K562 (cell line): ENCODE measurements around the gene MTG2. TPM values are rescaled to one million over a fixed set of nuclear protein-coding genes. Genes with fewer than 3 reads are reported as not detected.

Experiments used
- ATAC-seq: fragments of 200-7000 bp; cut with Tn5 transposase; 3 replicates; pipeline ENCODE4 v1.9.1; 2020; ENCODE audit warnings: moderate library complexity
- BruUV-seq: library from RNA; stranded (reverse); fragments of 400-500 nt; replicated peaks from 2 replicates; lab custom pipeline; 2021; lab: Mats Ljungman, UMichigan
- CTCF ChIA-PET: fragments of 300-600 bp; formaldehyde crosslinking; extraction: SDS; loops from one replicate; lab custom pipeline; 2021; ENCODE audit warnings: low intra/inter-chr PET ratio; lab: Yijun Ruan, JAX
- POLR2A ChIA-PET: fragments of 300-600, 350-650 bp; sonication (Branson Sonifier 250); formaldehyde crosslinking; extraction: SDS; loops from one replicate; lab custom pipeline; 2021; ENCODE audit warnings: antibody characterized with exemption, inconsistent platforms; lab: Yijun Ruan, JAX
- DNase-seq, 4 experiments: peaks; one replicate each; pipeline versions ENCODE4 v3.0.0 to v3.0.0-alpha.2; 2011 to 2018; ENCODE audit warnings: low spot score in 3 of 4, mixed read lengths in 3 of 4; ENCODE audit errors: extremely low read depth in 1 of 4
- FAIRE-seq: peaks from 2 replicates; lab custom pipeline; 2011; peaks lifted over from hg19 to GRCh38; lab: Jason Lieb, UNC
- H2AFZ ChIP-seq: 2 replicates; pipeline ENCODE4 v1.6.0; 2011; ENCODE audit warnings: low read depth, low read length, control low read depth, inconsistent platforms
- H3K27ac ChIP-seq: fragments of 200-600 bp; 3 replicates; pipeline ENCODE4 v1.8.0; 2011; ENCODE audit warnings: low read depth, mild to moderate bottlenecking, control low read depth, inconsistent platforms, low read length, moderate library complexity, mixed read lengths; ENCODE audit errors: extremely low read depth
- H3K27me3 ChIP-seq, 2 experiments: fragments of 300-600 bp in 1 of 2; 2 replicates in 1 of 2; 3 replicates in 1 of 2; pipeline versions ENCODE4 v1.6.0 to v1.8.0; 2011; ENCODE audit warnings: inconsistent platforms in 2 of 2, low read length in 2 of 2, mild to moderate bottlenecking in 1 of 2, mixed read lengths in 1 of 2, moderate library complexity in 1 of 2; ENCODE audit not compliant: control insufficient read depth in 2 of 2, insufficient read depth in 2 of 2
- H3K36me3 ChIP-seq: fragments of 300-600 bp; 3 replicates; pipeline ENCODE4 v1.8.0; 2011; ENCODE audit warnings: mild to moderate bottlenecking, low read length, inconsistent platforms; ENCODE audit not compliant: control insufficient read depth, insufficient read depth
- H3K4me1 ChIP-seq, 2 experiments: fragments of 200-600 bp in 1 of 2; replicated peaks in 1 of 2; 2 replicates in 1 of 2; 3 replicates in 1 of 2; pipeline versions ENCODE4 v1.5.1 to v1.8.0; 2011; ENCODE audit warnings: inconsistent platforms in 2 of 2, low read length in 2 of 2, mild to moderate bottlenecking in 1 of 2, mixed read lengths in 1 of 2, moderate library complexity in 1 of 2; ENCODE audit not compliant: control insufficient read depth in 2 of 2, insufficient read depth in 2 of 2
- H3K4me2 ChIP-seq: 2 replicates; pipeline ENCODE4 v1.6.1; 2011; ENCODE audit warnings: low read length, control low read depth, inconsistent platforms, mixed read lengths; ENCODE audit not compliant: insufficient read depth
- H3K4me3 ChIP-seq: fragments of 200-600 bp; sonication (generic), shearing (Covaris generic); 2 replicates; pipeline ENCODE4 v1.5.1; 2016; ENCODE audit warnings: control low read depth, inconsistent platforms
- H3K79me2 ChIP-seq: fragments of 200-600 bp; 3 replicates; pipeline ENCODE4 v1.8.0; 2011; ENCODE audit warnings: low read length, inconsistent platforms; ENCODE audit not compliant: control insufficient read depth, insufficient read depth
- H3K9ac ChIP-seq, 2 experiments: 2 replicates each; pipeline versions ENCODE4 v1.6.0 to v1.6.1; 2011; ENCODE audit warnings: low read depth in 2 of 2, low read length in 2 of 2, control low read depth in 1 of 2, inconsistent platforms in 1 of 2, mild to moderate bottlenecking in 1 of 2, mixed read lengths in 1 of 2; ENCODE audit not compliant: insufficient read depth in 1 of 2
- H3K9me1 ChIP-seq: one replicate; pipeline ENCODE4 v1.6.0; 2011; ENCODE audit warnings: inconsistent platforms, mild to moderate bottlenecking, low read length, moderate library complexity; ENCODE audit not compliant: control insufficient read depth, insufficient read depth
- H3K9me3 ChIP-seq: replicated peaks from 2 replicates; pipeline ENCODE4 v1.5.1; 2011; ENCODE audit warnings: low read depth, low read length, inconsistent platforms; ENCODE audit not compliant: control insufficient read depth, insufficient read depth
- H4K20me1 ChIP-seq: replicated peaks from 2 replicates; pipeline ENCODE4 v1.6.1; 2011; ENCODE audit warnings: low read length, inconsistent platforms, mixed read lengths; ENCODE audit not compliant: control insufficient read depth, insufficient read depth
- ARID2 ChIP-seq: fragments of 450-650 bp; IDR thresholded peaks from 2 replicates; pipeline ENCODE4 v1.6.1; 2017; ENCODE audit warnings: antibody characterized with exemption, mild to moderate bottlenecking
- CBX5 ChIP-seq: IDR thresholded peaks from 2 replicates; pipeline ENCODE4 v1.6.1; 2014; ENCODE audit warnings: low read depth, borderline replicate concordance
- CSDE1 ChIP-seq, 2 experiments: fragments of 450-650 bp; IDR thresholded peaks; 2 replicates each; pipeline ENCODE4 v1.6.1; 2016; ENCODE audit warnings: mild to moderate bottlenecking in 1 of 2
- DNMT1 ChIP-seq: fragments of 450-650 bp; IDR thresholded peaks from 2 replicates; pipeline ENCODE4 v1.6.1; 2016; ENCODE audit warnings: antibody characterized with exemption, mild to moderate bottlenecking
- ESRRA ChIP-seq: fragments of 450-650 bp; IDR thresholded peaks from 2 replicates; pipeline ENCODE4 v1.6.1; 2014; ENCODE audit warnings: low read depth, mild to moderate bottlenecking, moderate library complexity, borderline replicate concordance
- EWSR1 ChIP-seq: fragments of 450-650 bp; IDR thresholded peaks from 2 replicates; pipeline ENCODE4 v1.6.1; 2018; ENCODE audit warnings: borderline replicate concordance, mild to moderate bottlenecking, low read depth, moderate library complexity; ENCODE audit not compliant: partially characterized antibody
- HDAC2 ChIP-seq: fragments of 450-650 bp; IDR thresholded peaks from 2 replicates; pipeline ENCODE4 v1.6.1; 2016; ENCODE audit warnings: mild to moderate bottlenecking
- JUNB ChIP-seq: fragments of 450-650 bp; formaldehyde crosslinking; conservative IDR thresholded peaks from 2 replicates; pipeline ENCODE4 v1.4.0; 2020; ENCODE audit warnings: mild to moderate bottlenecking
- MTA1 ChIP-seq: fragments of 450-650 bp; IDR thresholded peaks from 2 replicates; pipeline ENCODE4 v1.6.1; 2017; ENCODE audit warnings: borderline replicate concordance
- TBL1XR1 ChIP-seq, 2 experiments: IDR thresholded peaks; 2 replicates each; pipeline ENCODE4 v1.6.1; 2012; ENCODE audit warnings: improper control_type of control experiment in 2 of 2, low read length in 2 of 2, mild to moderate bottlenecking in 1 of 2
- ZNF146 ChIP-seq: IDR thresholded peaks from one replicate; pipeline ENCODE4 v1.6.1; 2018; ENCODE audit warnings: missing compliant biosample characterization; ENCODE audit not compliant: unreplicated experiment
- ZNF431 ChIP-seq: sonication (generic); formaldehyde crosslinking; IDR thresholded peaks from 2 replicates; pipeline ENCODE4 v1.8.0; 2022; ENCODE audit warnings: mild to moderate bottlenecking, missing genetic modification reagents
- ZNF766 ChIP-seq: fragments of 200-800 bp; sonication (Bioruptor generic); conservative IDR thresholded peaks from 2 replicates; pipeline ENCODE4 v1.6.1; 2016; ENCODE audit warnings: missing genetic modification characterization, missing compliant biosample characterization
- WGBS: fragments of 100-300 bp; shearing (Covaris generic); methylation state at CpG from one replicate; pipeline ENCODE4 v1.1.6; 2016; ENCODE audit warnings: low coverage, mixed read lengths; ENCODE audit not compliant: insufficient coverage; ENCODE audit errors: missing lambda C conversion rate; 5-methylcytosine and 5-hydroxymethylcytosine counted together
- in situ Hi-C: fragments of 300-500 bp; cut with MboI; formaldehyde crosslinking; loops from 4 replicates; pipeline ENCODE4 v1.15.0; 2018; ENCODE audit warnings: inconsistent platforms, mixed read lengths
- intact Hi-C: fragments of 100-400 bp; cut with micrococcal nuclease; formaldehyde crosslinking; loops from 2 replicates; pipeline ENCODE4 v1.14.2; 2022
- polyA plus RNA-seq, 8 experiments: library from polyadenylated mRNA; depleted of rRNA in 4 of 8; stranded (reverse) in 5 of 8; unstranded in 3 of 8; fragments of >200 nt; fragmentation: Nextera tagmentation in 2 of 8; fragmentation: Illumina TruSeq in 1 of 8; extraction: Ambion mirVana in 2 of 8; extraction: Trizol in 1 of 8; gene quantifications; 2 replicates each; pipeline versions ENCODE4 v1.2.1 to v1.2.3, GENCODE V29; 2011 to 2014; ENCODE audit warnings: inconsistent platforms in 1 of 8, missing spikeins in 1 of 8
- total RNA-seq, 7 experiments: library from RNA; depleted of rRNA in 6 of 7; stranded (reverse); fragments of >200 nt in 6 of 7; fragmentation: Illumina TruSeq in 2 of 7; extraction: Trizol in 2 of 7; gene quantifications; 2 replicates each; pipeline versions ENCODE4 v1.2.1 to v1.2.3, GENCODE V29; 2011 to 2021; ENCODE audit warnings: low replicate concordance in 1 of 7
- TF ChIP-seq, protein P1 (sequence below): IDR thresholded peaks from 3 replicates; pipeline ENCODE4 v1.6.1; 2011; ENCODE audit warnings: borderline replicate concordance, mild to moderate bottlenecking; ENCODE audit not compliant: insufficient read length, insufficient read depth
- TF ChIP-seq, protein P2 (sequence below): fragments of 250-450 bp; sonication (Bioruptor Pico); IDR thresholded peaks from 2 replicates; pipeline ENCODE4 v1.4.0; 2020

MTG2 gene
- total and polyA plus RNA-seq, 9 of the 15 experiments (the other 6 are each of a cell fraction or from before 2014, with no cell fraction given) = 8.7 to 67.5 (median 44.5) TPM

DNA sequence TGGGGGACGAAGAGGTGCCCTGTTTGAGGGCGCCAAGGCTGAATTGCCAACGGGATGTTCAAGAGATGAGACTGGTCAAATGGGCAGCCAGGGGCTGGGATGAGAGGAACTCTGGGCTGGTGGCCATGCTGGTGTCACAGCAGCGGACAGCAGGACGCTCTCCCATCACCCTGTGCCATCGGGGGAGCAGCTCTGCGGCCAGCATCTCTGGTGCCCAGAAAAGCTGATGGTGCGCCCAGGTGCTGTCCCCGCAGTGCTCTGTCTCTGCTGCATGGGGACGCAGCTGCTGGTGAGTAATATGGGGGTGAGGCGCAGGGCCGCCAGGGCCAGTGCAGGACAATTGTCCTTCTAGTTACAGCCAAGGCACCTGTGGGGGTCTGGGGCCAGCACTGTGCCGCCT lies 42.2 kb downstream of the MTG2 start:
- Histone ChIP-seq H3K4me1 (peaks cover 0 to 49% of the 10 kb centered on the region in 2 experiments; a peak in 2 of 5 replicates), H3K27ac (no peak overlapping the region), H2AFZ (no peak overlapping the region), H4K20me1 (peaks cover 5% of the 10 kb centered on the region), H3K9ac (no peak overlapping the region), H3K27me3 (peaks cover 18 to 66% of the 10 kb centered on the region in 2 experiments; a peak in 4 of 5 replicates), H3K36me3 (no peaks in the 10 kb centered on the region), H3K9me1 (no peaks in the 10 kb centered on the region), H3K79me2 (no peaks in the 10 kb centered on the region), H3K4me3 (no peak overlapping the region), H3K9me3 (peaks cover 6% of the 10 kb centered on the region; the same call in 1 of the 2 replicates), H3K4me2 (no peak overlapping the region)
- BruUV-seq = no TSS peak
- in situ Hi-C loops = no loop called here
- DNase-seq = no peak
- POLR2A ChIA-PET = interaction anchor here (0.6 to 1.7 kb wide), 4 partner anchors 8 to 675 kb away, joined by 3 to 7 read pairs (median 4); no protein-coding TSS in a partner anchor
- intact Hi-C loops = no loop called here
- CTCF ChIA-PET = no interaction called here
- TF ChIP-seq, protein P1, sequence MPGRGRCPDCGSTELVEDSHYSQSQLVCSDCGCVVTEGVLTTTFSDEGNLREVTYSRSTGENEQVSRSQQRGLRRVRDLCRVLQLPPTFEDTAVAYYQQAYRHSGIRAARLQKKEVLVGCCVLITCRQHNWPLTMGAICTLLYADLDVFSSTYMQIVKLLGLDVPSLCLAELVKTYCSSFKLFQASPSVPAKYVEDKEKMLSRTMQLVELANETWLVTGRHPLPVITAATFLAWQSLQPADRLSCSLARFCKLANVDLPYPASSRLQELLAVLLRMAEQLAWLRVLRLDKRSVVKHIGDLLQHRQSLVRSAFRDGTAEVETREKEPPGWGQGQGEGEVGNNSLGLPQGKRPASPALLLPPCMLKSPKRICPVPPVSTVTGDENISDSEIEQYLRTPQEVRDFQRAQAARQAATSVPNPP = no peak
- TF ChIP-seq ZNF766 (CRISPR knock-in tag) (no peak), DNMT1 (no peak), JUNB (CRISPR knock-in tag) (no peak), MTA1 (no peak), CSDE1 (IDR thresholded peaks at IDR 0.05) (no peak), ZNF431 (CRISPR knock-in tag) (no peak), ARID2 (no peak), TBL1XR1 (IDR thresholded peaks at IDR 0.05; ENCODE audit: low read length in 2 of 2) (no peak), EWSR1 (no peak), ESRRA (no peak), HDAC2 (no peak), ZNF146 (CRISPR knock-in tag) (no peak), CBX5 (no peak)
- TF ChIP-seq, protein P2, sequence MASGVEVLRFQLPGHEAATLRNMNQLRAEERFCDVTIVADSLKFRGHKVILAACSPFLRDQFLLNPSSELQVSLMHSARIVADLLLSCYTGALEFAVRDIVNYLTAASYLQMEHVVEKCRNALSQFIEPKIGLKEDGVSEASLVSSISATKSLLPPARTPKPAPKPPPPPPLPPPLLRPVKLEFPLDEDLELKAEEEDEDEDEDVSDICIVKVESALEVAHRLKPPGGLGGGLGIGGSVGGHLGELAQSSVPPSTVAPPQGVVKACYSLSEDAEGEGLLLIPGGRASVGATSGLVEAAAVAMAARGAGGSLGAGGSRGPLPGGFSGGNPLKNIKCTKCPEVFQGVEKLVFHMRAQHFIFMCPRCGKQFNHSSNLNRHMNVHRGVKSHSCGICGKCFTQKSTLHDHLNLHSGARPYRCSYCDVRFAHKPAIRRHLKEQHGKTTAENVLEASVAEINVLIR (CRISPR knock-in tag) = no peak
- under 1% methylated on average over 13 of the region's 13 CpGs for WGBS
- ATAC-seq = no peak
- no peak for FAIRE-seq
